GM23338 (cell line): ENCODE results near the gene ADAMTS7.

Experiments
- CREB1 ChIP-seq: fragments of 250-450 bp; sonication (Bioruptor Pico); IDR thresholded peaks from 2 replicates; pipeline ENCODE4 v1.5.0; 2020; ENCODE audit warnings: low read depth, mild to moderate bottlenecking, moderate library complexity
- EZH2 ChIP-seq: fragments of 200-600 bp; sonication (generic); IDR thresholded peaks from one replicate; pipeline ENCODE4 v1.8.0; 2017; ENCODE audit warnings: antibody characterized with exemption, mild to moderate bottlenecking, low read depth; ENCODE audit not compliant: unreplicated experiment
- EZH2phosphoT487 ChIP-seq: fragments of 200-600 bp; sonication (generic); IDR thresholded peaks from one replicate; pipeline ENCODE4 v1.8.1; 2018; ENCODE audit warnings: antibody characterized with exemption; ENCODE audit not compliant: unreplicated experiment
- JUNB ChIP-seq: IDR thresholded peaks from one replicate; pipeline ENCODE4 v1.6.1; 2016; ENCODE audit warnings: antibody characterized with exemption; ENCODE audit not compliant: unreplicated experiment
- NANOG ChIP-seq: IDR thresholded peaks from 2 replicates; pipeline ENCODE4 v1.6.1; 2016; ENCODE audit warnings: antibody characterized with exemption, borderline replicate concordance
- POLR2AphosphoS5 ChIP-seq: IDR thresholded peaks from 2 replicates; pipeline ENCODE4 v1.6.1; 2016; ENCODE audit warnings: antibody characterized with exemption, low read depth
- STAT1 ChIP-seq: IDR thresholded peaks from one replicate; pipeline ENCODE4 v1.6.1; 2016; ENCODE audit warnings: antibody characterized with exemption; ENCODE audit not compliant: unreplicated experiment
- ZNF114 ChIP-seq: fragments of 250-450 bp; sonication (Bioruptor Pico); IDR thresholded peaks from 2 replicates; pipeline ENCODE4 v1.5.0; 2020; ENCODE audit warnings: mild to moderate bottlenecking, moderate library complexity
- ZNF331 ChIP-seq: fragments of 250-450 bp; sonication (Bioruptor Pico); IDR thresholded peaks from 2 replicates; pipeline ENCODE4 v1.5.0; 2020; ENCODE audit warnings: low read depth, mild to moderate bottlenecking, moderate library complexity
- TF ChIP-seq, protein P1 (sequence below), 2 experiments: fragments of 200-600 bp in 1 of 2; sonication (generic) in 1 of 2; conservative IDR thresholded peaks; 2 replicates each; pipeline versions ENCODE4 v1.5.1 to v1.6.1; 2016 to 2017; ENCODE audit warnings: antibody characterized with exemption in 2 of 2, low read depth in 2 of 2, mild to moderate bottlenecking in 2 of 2, moderate library complexity in 1 of 2
- TF ChIP-seq, protein P2 (sequence below): IDR thresholded peaks from one replicate; pipeline ENCODE4 v1.6.1; 2018; ENCODE audit warnings: antibody characterized with exemption; ENCODE audit not compliant: unreplicated experiment
- TF ChIP-seq, protein P3 (sequence below): IDR thresholded peaks from 2 replicates; pipeline ENCODE4 v1.6.1; 2016; ENCODE audit warnings: antibody characterized with exemption
- TF ChIP-seq, protein P4 (sequence below): fragments of 250-450 bp; sonication (Bioruptor Pico); IDR thresholded peaks from 2 replicates; pipeline ENCODE4 v1.5.0; 2020; ENCODE audit warnings: mild to moderate bottlenecking, moderate library complexity

DNA sequence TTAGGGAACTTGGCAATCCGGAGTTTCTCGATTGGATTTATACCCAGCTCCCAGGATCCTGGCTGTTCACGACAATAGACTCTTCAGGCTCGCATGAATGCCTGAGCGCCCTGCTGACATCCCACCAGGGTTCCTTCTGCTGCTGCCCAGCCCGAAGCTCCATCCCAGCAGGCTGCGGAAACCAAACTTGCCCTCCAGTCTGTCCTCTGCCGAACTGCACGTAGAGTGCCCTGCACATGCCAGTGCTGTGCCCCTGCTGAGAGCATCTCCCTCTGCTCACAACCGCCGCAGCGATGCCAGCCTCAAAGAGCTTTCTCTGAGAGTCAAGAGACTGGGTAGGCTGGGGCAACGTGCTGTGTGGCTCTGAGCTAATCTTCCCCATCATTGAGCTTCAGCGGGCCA, 6.9 kb downstream of the ADAMTS7 start:
- TF ChIP-seq, protein P1, sequence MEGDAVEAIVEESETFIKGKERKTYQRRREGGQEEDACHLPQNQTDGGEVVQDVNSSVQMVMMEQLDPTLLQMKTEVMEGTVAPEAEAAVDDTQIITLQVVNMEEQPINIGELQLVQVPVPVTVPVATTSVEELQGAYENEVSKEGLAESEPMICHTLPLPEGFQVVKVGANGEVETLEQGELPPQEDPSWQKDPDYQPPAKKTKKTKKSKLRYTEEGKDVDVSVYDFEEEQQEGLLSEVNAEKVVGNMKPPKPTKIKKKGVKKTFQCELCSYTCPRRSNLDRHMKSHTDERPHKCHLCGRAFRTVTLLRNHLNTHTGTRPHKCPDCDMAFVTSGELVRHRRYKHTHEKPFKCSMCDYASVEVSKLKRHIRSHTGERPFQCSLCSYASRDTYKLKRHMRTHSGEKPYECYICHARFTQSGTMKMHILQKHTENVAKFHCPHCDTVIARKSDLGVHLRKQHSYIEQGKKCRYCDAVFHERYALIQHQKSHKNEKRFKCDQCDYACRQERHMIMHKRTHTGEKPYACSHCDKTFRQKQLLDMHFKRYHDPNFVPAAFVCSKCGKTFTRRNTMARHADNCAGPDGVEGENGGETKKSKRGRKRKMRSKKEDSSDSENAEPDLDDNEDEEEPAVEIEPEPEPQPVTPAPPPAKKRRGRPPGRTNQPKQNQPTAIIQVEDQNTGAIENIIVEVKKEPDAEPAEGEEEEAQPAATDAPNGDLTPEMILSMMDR (conservative IDR thresholded peaks at IDR 0.05; ENCODE audit: low read depth in 2 of 2), result no peak
- no peak for TF ChIP-seq POLR2AphosphoS5
- TF ChIP-seq, protein P2, sequence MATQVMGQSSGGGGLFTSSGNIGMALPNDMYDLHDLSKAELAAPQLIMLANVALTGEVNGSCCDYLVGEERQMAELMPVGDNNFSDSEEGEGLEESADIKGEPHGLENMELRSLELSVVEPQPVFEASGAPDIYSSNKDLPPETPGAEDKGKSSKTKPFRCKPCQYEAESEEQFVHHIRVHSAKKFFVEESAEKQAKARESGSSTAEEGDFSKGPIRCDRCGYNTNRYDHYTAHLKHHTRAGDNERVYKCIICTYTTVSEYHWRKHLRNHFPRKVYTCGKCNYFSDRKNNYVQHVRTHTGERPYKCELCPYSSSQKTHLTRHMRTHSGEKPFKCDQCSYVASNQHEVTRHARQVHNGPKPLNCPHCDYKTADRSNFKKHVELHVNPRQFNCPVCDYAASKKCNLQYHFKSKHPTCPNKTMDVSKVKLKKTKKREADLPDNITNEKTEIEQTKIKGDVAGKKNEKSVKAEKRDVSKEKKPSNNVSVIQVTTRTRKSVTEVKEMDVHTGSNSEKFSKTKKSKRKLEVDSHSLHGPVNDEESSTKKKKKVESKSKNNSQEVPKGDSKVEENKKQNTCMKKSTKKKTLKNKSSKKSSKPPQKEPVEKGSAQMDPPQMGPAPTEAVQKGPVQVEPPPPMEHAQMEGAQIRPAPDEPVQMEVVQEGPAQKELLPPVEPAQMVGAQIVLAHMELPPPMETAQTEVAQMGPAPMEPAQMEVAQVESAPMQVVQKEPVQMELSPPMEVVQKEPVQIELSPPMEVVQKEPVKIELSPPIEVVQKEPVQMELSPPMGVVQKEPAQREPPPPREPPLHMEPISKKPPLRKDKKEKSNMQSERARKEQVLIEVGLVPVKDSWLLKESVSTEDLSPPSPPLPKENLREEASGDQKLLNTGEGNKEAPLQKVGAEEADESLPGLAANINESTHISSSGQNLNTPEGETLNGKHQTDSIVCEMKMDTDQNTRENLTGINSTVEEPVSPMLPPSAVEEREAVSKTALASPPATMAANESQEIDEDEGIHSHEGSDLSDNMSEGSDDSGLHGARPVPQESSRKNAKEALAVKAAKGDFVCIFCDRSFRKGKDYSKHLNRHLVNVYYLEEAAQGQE, result no peak
- TF ChIP-seq EZH2, result no peak
- TF ChIP-seq NANOG, result no peak
- no peak for TF ChIP-seq EZH2phosphoT487
- TF ChIP-seq, protein P3, sequence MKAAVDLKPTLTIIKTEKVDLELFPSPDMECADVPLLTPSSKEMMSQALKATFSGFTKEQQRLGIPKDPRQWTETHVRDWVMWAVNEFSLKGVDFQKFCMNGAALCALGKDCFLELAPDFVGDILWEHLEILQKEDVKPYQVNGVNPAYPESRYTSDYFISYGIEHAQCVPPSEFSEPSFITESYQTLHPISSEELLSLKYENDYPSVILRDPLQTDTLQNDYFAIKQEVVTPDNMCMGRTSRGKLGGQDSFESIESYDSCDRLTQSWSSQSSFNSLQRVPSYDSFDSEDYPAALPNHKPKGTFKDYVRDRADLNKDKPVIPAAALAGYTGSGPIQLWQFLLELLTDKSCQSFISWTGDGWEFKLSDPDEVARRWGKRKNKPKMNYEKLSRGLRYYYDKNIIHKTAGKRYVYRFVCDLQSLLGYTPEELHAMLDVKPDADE, result no peak
- TF ChIP-seq JUNB, result no peak
- no peak for TF ChIP-seq ZNF331 (CRISPR knock-in tag)
- TF ChIP-seq CREB1 (CRISPR knock-in tag), result no peak
- TF ChIP-seq ZNF114 (CRISPR knock-in tag), result no peak
- no peak for TF ChIP-seq STAT1
- TF ChIP-seq, protein P4, sequence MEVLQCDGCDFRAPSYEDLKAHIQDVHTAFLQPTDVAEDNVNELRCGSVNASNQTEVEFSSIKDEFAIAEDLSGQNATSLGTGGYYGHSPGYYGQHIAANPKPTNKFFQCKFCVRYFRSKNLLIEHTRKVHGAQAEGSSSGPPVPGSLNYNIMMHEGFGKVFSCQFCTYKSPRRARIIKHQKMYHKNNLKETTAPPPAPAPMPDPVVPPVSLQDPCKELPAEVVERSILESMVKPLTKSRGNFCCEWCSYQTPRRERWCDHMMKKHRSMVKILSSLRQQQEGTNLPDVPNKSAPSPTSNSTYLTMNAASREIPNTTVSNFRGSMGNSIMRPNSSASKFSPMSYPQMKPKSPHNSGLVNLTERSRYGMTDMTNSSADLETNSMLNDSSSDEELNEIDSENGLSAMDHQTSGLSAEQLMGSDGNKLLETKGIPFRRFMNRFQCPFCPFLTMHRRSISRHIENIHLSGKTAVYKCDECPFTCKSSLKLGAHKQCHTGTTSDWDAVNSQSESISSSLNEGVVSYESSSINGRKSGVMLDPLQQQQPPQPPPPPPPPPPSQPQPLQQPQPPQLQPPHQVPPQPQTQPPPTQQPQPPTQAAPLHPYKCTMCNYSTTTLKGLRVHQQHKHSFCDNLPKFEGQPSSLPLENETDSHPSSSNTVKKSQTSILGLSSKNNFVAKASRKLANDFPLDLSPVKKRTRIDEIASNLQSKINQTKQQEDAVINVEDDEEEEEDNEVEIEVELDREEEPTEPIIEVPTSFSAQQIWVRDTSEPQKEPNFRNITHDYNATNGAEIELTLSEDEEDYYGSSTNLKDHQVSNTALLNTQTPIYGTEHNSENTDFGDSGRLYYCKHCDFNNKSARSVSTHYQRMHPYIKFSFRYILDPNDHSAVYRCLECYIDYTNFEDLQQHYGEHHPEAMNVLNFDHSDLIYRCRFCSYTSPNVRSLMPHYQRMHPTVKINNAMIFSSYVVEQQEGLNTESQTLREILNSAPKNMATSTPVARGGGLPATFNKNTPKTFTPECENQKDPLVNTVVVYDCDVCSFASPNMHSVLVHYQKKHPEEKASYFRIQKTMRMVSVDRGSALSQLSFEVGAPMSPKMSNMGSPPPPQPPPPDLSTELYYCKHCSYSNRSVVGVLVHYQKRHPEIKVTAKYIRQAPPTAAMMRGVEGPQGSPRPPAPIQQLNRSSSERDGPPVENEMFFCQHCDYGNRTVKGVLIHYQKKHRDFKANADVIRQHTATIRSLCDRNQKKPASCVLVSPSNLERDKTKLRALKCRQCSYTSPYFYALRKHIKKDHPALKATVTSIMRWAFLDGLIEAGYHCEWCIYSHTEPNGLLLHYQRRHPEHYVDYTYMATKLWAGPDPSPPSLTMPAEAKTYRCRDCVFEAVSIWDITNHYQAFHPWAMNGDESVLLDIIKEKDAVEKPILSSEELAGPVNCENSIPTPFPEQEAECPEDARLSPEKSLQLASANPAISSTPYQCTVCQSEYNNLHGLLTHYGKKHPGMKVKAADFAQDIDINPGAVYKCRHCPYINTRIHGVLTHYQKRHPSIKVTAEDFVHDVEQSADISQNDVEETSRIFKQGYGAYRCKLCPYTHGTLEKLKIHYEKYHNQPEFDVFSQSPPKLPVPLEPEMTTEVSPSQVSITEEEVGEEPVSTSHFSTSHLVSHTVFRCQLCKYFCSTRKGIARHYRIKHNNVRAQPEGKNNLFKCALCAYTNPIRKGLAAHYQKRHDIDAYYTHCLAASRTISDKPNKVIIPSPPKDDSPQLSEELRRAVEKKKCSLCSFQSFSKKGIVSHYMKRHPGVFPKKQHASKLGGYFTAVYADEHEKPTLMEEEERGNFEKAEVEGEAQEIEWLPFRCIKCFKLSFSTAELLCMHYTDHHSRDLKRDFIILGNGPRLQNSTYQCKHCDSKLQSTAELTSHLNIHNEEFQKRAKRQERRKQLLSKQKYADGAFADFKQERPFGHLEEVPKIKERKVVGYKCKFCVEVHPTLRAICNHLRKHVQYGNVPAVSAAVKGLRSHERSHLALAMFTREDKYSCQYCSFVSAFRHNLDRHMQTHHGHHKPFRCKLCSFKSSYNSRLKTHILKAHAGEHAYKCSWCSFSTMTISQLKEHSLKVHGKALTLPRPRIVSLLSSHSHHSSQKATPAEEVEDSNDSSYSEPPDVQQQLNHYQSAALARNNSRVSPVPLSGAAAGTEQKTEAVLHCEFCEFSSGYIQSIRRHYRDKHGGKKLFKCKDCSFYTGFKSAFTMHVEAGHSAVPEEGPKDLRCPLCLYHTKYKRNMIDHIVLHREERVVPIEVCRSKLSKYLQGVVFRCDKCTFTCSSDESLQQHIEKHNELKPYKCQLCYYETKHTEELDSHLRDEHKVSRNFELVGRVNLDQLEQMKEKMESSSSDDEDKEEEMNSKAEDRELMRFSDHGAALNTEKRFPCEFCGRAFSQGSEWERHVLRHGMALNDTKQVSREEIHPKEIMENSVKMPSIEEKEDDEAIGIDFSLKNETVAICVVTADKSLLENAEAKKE, result no peak
